ENCODE measurements around the gene ARL3. TPM values are rescaled to one million over a fixed set of nuclear protein-coding genes. Genes with fewer than 3 reads are reported as not detected.

ARL3 gene
- total RNA-seq, 2 experiments from 2014 or later: 0.99 to 1.3 TPM

- H3K36me3 ChIP-seq (ENCODE audit: insufficient read depth, low read length): peaks cover 51% of the 10 kb centered on the region
Observed at GRCh38 chr10:102656791-102657371, 57.3 kb downstream of the ARL3 start.

GRCh38 chr10:102656026-102656425 is 58.2 kb downstream of the ARL3 start:
- TF ChIP-seq CTCF (IDR thresholded peaks at IDR 0.05): no peak
- ATAC-seq (ENCODE audit: poor library complexity) (no peak), DNase-seq (no peak)
- Mint-ChIP-seq H3K36me3 (ENCODE audit: low read depth) (peaks cover 71% of the 10 kb centered on the region), H3K4me1 (ENCODE audit: low read depth) (peaks cover 66% of the 10 kb centered on the region), H3K9me3 (no peaks in the 10 kb centered on the region), H3K4me3 (no peak overlapping the region), H3K27me3 (no peaks in the 10 kb centered on the region), H3K27ac (no peak overlapping the region)
- CTCF ChIA-PET: interaction anchor here (0.6 kb wide), 1 partner anchor 66 kb away, joined by 4 read pairs; no protein-coding TSS in a partner anchor
- Histone ChIP-seq H3K4me1 (ENCODE audit: insufficient read depth, low read length) (peaks cover 66% of the 10 kb centered on the region), H3K27ac (ENCODE audit: low read depth in 1 of 2, low read length in 2 of 2) (no peak overlapping the region), H3K36me3 (ENCODE audit: insufficient read depth, low read length) (peaks cover 56% of the 10 kb centered on the region), H3K27me3 (ENCODE audit: control insufficient read depth in 1 of 2, insufficient read depth in 2 of 2, low read length in 2 of 2) (no peaks in the 10 kb centered on the region), H3K4me3 (ENCODE audit: low read length) (no peak overlapping the region), H3K9me3 (ENCODE audit: control insufficient read depth in 1 of 2, insufficient read depth in 1 of 2, low read length in 2 of 2) (no peaks in the 10 kb centered on the region)
- POLR2A ChIA-PET: interaction anchor here (1.1 to 10.1 kb wide), 3 partner anchors 9 to 13 kb away, joined by 3 to 121 read pairs (median 5); partner anchors contain the start of gene TRIM8
- intact Hi-C loops (cut with DNase I, micrococcal nuclease): no loop called here

More at GRCh38 chr10:102656791-102657371, 57.3 kb downstream of the ARL3 start:
- Mint-ChIP-seq H3K27ac (no peak overlapping the region), H3K36me3 (ENCODE audit: low read depth) (peaks cover 67% of the 10 kb centered on the region), H3K27me3 (no peaks in the 10 kb centered on the region), H3K4me3 (no peak overlapping the region), H3K9me3 (no peaks in the 10 kb centered on the region), H3K4me1 (ENCODE audit: low read depth) (peaks cover 67% of the 10 kb centered on the region)
- H3K4me3 ChIP-seq (ENCODE audit: low read length): no peak overlapping the region
- ATAC-seq (ENCODE audit: poor library complexity): no peak
- no peak for TF ChIP-seq CTCF (IDR thresholded peaks at IDR 0.05)
- POLR2A ChIA-PET: interaction anchor here (1.1 to 10.1 kb wide), 4 partner anchors 10 to 18 kb away, joined by 3 to 121 read pairs (median 4); partner anchors contain the start of gene TRIM8
- CTCF ChIA-PET: interaction anchor here (2.0 kb wide), 1 partner anchor 12 kb away, joined by 5 read pairs; the partner anchor contains the start of gene TRIM8
- H3K4me1 ChIP-seq (ENCODE audit: insufficient read depth, low read length): peaks cover 66% of the 10 kb centered on the region
- intact Hi-C loops (cut with DNase I, micrococcal nuclease): no loop called here
- no peaks in the 10 kb centered on the region for H3K27me3 ChIP-seq (ENCODE audit: control insufficient read depth in 1 of 2, insufficient read depth in 2 of 2, low read length in 2 of 2)
- H3K9me3 ChIP-seq (ENCODE audit: control insufficient read depth in 1 of 2, insufficient read depth in 1 of 2, low read length in 2 of 2): no peaks in the 10 kb centered on the region
- no peak overlapping the region for H3K27ac ChIP-seq (ENCODE audit: low read depth in 1 of 2, low read length in 2 of 2)
- peak in 1 of 14 experiments; percentile 1 for DNase-seq

- H3K9me3 ChIP-seq (ENCODE audit: control insufficient read depth in 1 of 2, insufficient read depth in 1 of 2, low read length in 2 of 2): no peaks in the 10 kb centered on the region
- Mint-ChIP-seq H3K36me3 (ENCODE audit: low read depth) (peaks cover 71% of the 10 kb centered on the region), H3K27ac (peak overlapping the region; percentile 97), H3K4me3 (no peak overlapping the region), H3K27me3 (no peaks in the 10 kb centered on the region), H3K9me3 (no peaks in the 10 kb centered on the region), H3K4me1 (ENCODE audit: low read depth) (peaks cover 65% of the 10 kb centered on the region)
- POLR2A ChIA-PET: interaction anchor here (1.3 to 10.1 kb wide), 2 partner anchors 8 to 10 kb away, joined by 10 to 121 read pairs; partner anchors contain the start of gene TRIM8
- no peaks in the 10 kb centered on the region for H3K27me3 ChIP-seq (ENCODE audit: control insufficient read depth in 1 of 2, insufficient read depth in 2 of 2, low read length in 2 of 2)
- intact Hi-C loops (cut with DNase I, micrococcal nuclease): no loop called here
- H3K4me3 ChIP-seq (ENCODE audit: low read length): no peak overlapping the region
- peaks cover 66% of the 10 kb centered on the region for H3K4me1 ChIP-seq (ENCODE audit: insufficient read depth, low read length)
- no peak for TF ChIP-seq CTCF (IDR thresholded peaks at IDR 0.05)
- CTCF ChIA-PET: no interaction called here
- DNase-seq (peak in 1 of 14 experiments; percentile 1), ATAC-seq (ENCODE audit: poor library complexity) (no peak)
- no peak overlapping the region for H3K27ac ChIP-seq (ENCODE audit: low read depth in 1 of 2, low read length in 2 of 2)
- peaks cover 61% of the 10 kb centered on the region for H3K36me3 ChIP-seq (ENCODE audit: insufficient read depth, low read length)
Observed at GRCh38 chr10:102654969-102655368, 59.2 kb downstream of the ARL3 start.

All from CD4-positive, alpha-beta T cell (primary cell).